Activated naive CD4-positive, alpha-beta T cell treated with anti-CD3 and anti-CD28 coated beads, Interleukin-2, amount 50 U/mL, for 24 hours (primary cell): Measurements from ENCODE around the gene NUP160.
"Not testable (repeated sequence)": the region's sequence is repeated elsewhere in the genome, so short reads cannot be mapped to it uniquely, and the experiment has no call there.

ENCODE experiments used
- H3K27ac Mint-ChIP-seq: one replicate; pipeline ENCODE4 v1.8.0; 2021; ENCODE audit warnings: mild to moderate bottlenecking, mixed read lengths
- H3K27me3 Mint-ChIP-seq: one replicate; pipeline ENCODE4 v1.8.0; 2021; ENCODE audit warnings: mixed read lengths
- H3K36me3 Mint-ChIP-seq: one replicate; pipeline ENCODE4 v1.8.0; 2021; ENCODE audit warnings: mixed read lengths
- H3K4me1 Mint-ChIP-seq: one replicate; pipeline ENCODE4 v1.8.0; 2021; ENCODE audit warnings: mixed read lengths
- H3K4me3 Mint-ChIP-seq: one replicate; pipeline ENCODE4 v1.8.0; 2021; ENCODE audit warnings: mild to moderate bottlenecking, mixed read lengths
- H3K9me3 Mint-ChIP-seq: one replicate; pipeline ENCODE4 v1.8.0; 2021; ENCODE audit warnings: mixed read lengths

The NUP160 gene

DNA sequence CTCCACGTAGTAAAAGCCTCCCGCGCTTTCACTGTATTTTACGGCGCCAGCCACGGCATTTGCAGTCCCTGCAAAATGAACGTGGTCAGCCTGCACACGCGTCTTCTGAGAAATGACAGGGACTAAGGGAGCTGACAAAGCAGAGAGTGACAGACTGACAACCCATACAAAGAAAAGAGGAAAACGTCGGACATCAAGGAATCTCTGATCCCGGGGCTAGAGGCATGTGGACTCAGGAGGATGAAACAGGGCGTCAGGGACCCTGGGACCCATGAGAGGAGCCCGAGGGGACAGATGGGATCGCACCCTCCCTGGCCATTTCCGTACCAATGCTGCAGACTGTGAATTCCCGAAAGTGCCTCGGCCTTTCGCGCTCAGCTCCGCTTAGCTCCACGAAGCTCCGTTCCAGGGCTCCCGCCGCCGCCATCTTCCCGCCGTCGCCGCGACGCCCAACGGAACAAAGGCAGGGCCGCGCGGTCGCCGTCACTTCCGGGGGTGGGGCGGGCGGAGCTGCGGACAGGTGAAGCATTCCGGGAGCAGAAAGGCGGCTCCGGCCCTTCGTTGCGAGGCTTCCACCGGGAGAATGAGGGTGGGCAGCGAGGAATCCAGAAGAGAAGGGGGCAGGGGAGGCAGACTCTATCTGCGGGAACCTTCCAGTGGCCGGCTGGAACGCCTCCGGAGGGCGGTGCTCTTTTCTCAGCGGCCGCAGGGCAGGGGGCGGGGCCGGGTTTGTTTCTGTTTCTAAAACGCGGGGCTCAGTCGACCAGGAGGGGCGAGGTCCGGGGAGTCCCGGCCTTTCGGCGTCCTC, at the start of gene NUP160:
NUP160 (minus strand) TSS at position 459 of the 808 bp plus-strand sequence; CDS start at position 427, 32 bp downstream.
- H3K4me1 Mint-ChIP-seq = peaks cover 51% of the 10 kb centered on the region
- no peaks in the 10 kb centered on the region for H3K27me3 Mint-ChIP-seq
- H3K27ac Mint-ChIP-seq = peak within 1 kb of the TSS; percentile 100
- H3K9me3 Mint-ChIP-seq = no peaks in the 10 kb centered on the region
- peak within 1 kb of the TSS; percentile 99 for H3K4me3 Mint-ChIP-seq
- H3K36me3 Mint-ChIP-seq = peaks cover 7% of the 10 kb centered on the region

DNA sequence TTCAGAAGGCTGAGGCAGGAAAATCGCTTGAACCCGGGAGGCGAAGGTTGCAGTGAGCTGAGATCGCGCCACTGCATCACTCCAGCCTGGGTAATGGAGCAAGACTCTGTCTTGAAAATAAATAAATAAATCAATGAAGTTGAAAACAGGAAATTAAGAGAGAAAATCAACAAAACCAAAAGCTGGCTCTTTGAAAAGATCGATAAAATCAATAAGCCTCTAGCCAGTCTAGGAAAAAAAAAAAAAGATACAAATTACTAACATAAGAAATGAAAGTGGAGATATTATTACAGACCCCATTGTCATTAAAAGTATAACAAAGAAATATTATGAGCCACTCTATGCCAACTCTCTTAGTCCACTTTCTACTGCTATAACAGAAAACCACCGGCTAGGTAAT, 48.0 kb upstream of the NUP160 start:
- Mint-ChIP-seq H3K27ac (no peak overlapping the region), H3K9me3 (no peaks in the 10 kb centered on the region), H3K36me3 (peaks cover 1% of the 10 kb centered on the region), H3K4me1 (peaks cover 12% of the 10 kb centered on the region), H3K27me3 (no peaks in the 10 kb centered on the region), H3K4me3 (no peak overlapping the region)

DNA sequence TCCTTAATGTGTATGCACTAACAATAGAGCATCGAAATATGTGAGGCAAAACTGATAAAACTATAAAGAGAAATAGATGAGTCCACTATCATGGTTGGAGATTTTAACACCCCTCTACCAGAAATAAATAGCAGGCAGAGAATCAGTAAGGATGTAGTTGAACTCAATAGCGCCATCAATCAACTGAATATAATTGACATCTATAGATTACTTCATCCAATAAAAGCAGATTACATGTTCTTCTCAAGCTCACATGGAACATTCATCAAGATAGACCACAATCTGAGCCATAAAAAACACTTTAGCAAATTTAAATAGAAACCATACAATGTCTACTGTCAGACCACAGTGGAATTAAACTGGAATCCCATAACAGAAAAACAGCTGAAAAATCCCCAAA, 46.9 kb upstream of the NUP160 start:
- Mint-ChIP-seq H3K27me3 (no peaks in the 10 kb centered on the region), H3K27ac (no peak overlapping the region), H3K4me3 (no peak overlapping the region), H3K36me3 (peaks cover 1% of the 10 kb centered on the region), H3K4me1 (peaks cover 12% of the 10 kb centered on the region), H3K9me3 (no peaks in the 10 kb centered on the region)

DNA sequence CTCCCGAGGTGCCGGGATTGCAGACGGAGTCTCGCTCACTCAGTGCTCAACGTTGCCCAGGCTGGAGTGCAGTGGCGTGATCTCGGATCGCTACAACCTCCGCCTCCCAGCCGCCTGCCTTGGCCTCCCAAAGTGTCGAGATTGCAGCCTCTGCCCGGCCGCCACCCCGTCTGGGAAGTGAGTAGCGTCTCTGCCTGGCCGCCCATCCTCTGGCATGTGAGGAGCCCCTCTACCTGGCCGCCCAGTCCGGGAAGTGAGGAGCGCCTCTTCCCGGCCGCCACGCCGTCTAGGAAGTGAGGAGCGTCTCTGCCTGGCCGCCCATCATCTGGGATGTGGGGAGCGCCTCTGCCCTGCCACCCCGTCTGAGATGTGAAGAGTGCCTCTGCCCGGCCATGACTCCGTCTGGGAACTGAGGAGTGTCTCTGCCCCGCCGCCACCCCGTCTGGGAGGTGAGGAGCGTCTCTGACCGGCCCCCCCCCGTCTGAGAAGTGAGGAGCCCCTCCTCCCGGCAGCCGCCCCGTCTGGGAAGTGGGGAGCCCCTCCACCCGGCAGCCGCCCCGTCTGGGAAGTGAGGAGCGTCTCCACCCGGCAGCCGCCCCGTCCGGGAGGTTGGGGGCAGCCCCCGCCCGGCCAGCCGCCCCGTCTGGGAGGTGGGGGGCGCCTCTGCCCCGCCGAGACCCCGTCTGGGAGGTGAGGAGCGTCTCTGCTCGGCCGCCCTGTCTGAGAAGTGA, 44.6 kb upstream of the NUP160 start:
- H3K27me3 Mint-ChIP-seq, H3K9me3 Mint-ChIP-seq, H3K4me3 Mint-ChIP-seq, H3K36me3 Mint-ChIP-seq, H3K27ac Mint-ChIP-seq: not testable (repeated sequence)
- peaks cover 26% of the 10 kb centered on the region for H3K4me1 Mint-ChIP-seq

DNA sequence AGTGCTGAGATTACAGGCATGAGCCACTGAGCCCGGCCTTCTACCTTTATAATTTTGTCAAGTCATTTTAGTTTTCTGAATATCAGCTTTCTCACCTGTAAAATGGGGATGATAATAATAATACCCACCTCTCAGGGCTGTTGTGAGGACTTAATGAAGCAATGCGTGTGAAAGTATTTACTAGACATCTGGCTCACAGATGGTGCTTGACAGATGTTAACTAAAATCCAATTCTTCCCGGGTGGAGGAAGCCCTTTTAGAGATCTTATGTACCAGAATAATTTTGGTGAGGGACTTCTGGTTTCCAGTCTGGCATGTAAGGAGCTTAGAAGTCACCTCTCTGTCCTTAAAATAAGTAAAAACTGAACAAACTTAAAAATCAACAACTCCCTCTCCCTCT, 43.7 kb upstream of the NUP160 start:
- H3K36me3 Mint-ChIP-seq = peaks cover 1% of the 10 kb centered on the region
- no peaks in the 10 kb centered on the region for H3K9me3 Mint-ChIP-seq
- H3K27me3 Mint-ChIP-seq = no peaks in the 10 kb centered on the region
- H3K4me1 Mint-ChIP-seq = peaks cover 33% of the 10 kb centered on the region
- no peak overlapping the region for H3K4me3 Mint-ChIP-seq
- no peak overlapping the region for H3K27ac Mint-ChIP-seq

DNA sequence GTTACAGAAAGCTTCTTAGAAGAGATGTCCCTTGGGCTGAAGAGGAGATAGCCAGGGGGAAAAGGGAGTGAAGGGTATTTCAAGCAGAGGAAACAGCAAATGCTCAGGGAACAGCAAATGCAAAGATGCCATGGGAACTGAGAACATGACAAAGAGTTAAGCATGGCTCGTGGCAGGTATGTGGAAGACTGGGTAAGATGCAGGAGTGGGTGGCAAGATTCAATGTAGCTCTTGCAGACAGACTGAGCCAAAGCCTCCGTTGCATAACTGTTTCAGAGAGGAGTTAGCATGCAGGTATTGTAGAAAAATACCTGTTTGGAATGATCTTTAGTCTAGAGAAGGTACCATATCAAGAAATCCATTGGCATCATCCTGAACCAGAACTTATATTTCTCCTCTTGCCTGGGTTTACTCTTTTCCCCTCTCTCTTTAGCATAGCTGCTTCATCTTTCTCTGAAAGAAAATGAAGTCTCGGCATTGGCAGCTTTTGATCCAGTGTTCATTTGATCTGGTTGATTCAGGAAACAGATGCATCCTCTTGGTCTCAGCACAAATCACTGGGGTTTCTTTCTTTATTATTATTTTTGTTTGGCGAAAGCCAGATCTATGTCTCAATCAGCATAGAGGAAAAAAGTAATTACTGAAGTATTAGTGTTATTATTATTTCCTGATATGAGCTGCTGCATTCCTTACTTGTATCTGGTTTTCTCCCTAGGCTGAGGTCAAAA, 41.7 kb upstream of the NUP160 start:
- H3K36me3 Mint-ChIP-seq = peaks cover 1% of the 10 kb centered on the region
- H3K27ac Mint-ChIP-seq = no peak overlapping the region
- no peak overlapping the region for H3K4me3 Mint-ChIP-seq
- no peaks in the 10 kb centered on the region for H3K27me3 Mint-ChIP-seq
- H3K9me3 Mint-ChIP-seq = no peaks in the 10 kb centered on the region
- H3K4me1 Mint-ChIP-seq = peaks cover 48% of the 10 kb centered on the region

DNA sequence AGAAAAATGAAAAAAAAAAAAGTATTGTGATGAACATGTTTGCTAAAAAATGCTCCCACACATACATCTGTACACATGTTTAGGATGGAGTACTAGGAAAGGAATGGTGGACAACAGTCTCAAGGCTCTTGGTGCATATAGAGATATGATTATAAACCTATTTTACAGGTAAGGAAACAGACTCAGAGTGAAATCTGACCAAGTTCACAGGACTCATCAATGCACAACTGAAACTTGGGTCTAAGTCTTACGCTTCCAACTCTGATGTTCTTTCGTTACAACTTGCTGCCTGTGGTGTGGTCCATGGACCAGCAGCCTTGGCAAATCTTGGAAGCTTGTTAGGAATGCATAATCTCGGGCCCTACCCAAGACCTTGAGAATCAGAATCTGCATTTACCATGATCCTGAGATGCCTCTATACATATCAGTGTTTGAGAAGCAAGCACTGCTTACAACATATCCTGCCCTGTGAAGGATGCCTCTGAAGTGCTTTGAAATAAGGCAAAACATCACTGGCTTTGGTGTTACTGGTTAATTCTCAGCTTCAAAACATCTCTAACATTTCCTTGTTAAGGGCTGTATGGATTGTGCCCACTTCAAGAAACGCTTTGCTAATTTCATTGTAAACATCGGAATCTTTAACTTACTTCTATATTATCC, 39.9 kb upstream of the NUP160 start:
- H3K9me3 Mint-ChIP-seq = no peaks in the 10 kb centered on the region
- H3K27ac Mint-ChIP-seq = peak overlapping the region; percentile 35
- no peaks in the 10 kb centered on the region for H3K27me3 Mint-ChIP-seq
- H3K4me1 Mint-ChIP-seq = peaks cover 60% of the 10 kb centered on the region
- no peak overlapping the region for H3K4me3 Mint-ChIP-seq
- H3K36me3 Mint-ChIP-seq = no peaks in the 10 kb centered on the region

DNA sequence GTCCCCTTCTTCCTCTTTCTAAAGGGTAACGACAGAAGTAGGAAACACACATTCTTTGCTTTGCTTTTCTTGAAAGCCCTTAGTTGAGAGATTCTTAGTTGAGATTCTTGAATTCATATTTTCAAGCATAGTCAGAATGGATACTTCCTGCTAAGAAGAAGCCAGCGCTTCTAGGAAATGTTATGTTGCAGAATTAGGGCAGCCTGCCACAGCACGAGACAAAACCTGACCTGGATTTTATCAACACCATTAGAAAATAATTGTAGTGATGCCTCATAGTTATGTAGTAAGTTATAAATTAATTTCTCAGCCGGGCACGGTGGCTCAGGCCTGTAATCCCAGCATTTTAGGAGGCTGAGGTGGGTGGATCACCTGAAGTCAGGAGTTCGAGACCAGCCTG, 37.9 kb upstream of the NUP160 start:
- Mint-ChIP-seq H3K36me3 (no peaks in the 10 kb centered on the region), H3K4me3 (peak overlapping the region; percentile 44), H3K9me3 (no peaks in the 10 kb centered on the region), H3K27ac (peak overlapping the region; percentile 79), H3K27me3 (no peaks in the 10 kb centered on the region), H3K4me1 (peaks cover 64% of the 10 kb centered on the region)

GRCh38 chr11:47882437-47882836, 34.3 kb upstream of the NUP160 start:
- not testable (repeated sequence) for H3K4me3 Mint-ChIP-seq, H3K27ac Mint-ChIP-seq, H3K9me3 Mint-ChIP-seq, H3K36me3 Mint-ChIP-seq, H3K27me3 Mint-ChIP-seq
- peaks cover 40% of the 10 kb centered on the region for H3K4me1 Mint-ChIP-seq

- Mint-ChIP-seq H3K9me3 (peaks cover 6% of the 10 kb centered on the region), H3K4me3 (no peak overlapping the region), H3K4me1 (peaks cover 33% of the 10 kb centered on the region), H3K36me3 (peaks cover 2% of the 10 kb centered on the region), H3K27ac (no peak overlapping the region), H3K27me3 (no peaks in the 10 kb centered on the region)
These were observed 33.0 kb upstream of the NUP160 start for GRCh38 chr11:47881145-47881544.

DNA sequence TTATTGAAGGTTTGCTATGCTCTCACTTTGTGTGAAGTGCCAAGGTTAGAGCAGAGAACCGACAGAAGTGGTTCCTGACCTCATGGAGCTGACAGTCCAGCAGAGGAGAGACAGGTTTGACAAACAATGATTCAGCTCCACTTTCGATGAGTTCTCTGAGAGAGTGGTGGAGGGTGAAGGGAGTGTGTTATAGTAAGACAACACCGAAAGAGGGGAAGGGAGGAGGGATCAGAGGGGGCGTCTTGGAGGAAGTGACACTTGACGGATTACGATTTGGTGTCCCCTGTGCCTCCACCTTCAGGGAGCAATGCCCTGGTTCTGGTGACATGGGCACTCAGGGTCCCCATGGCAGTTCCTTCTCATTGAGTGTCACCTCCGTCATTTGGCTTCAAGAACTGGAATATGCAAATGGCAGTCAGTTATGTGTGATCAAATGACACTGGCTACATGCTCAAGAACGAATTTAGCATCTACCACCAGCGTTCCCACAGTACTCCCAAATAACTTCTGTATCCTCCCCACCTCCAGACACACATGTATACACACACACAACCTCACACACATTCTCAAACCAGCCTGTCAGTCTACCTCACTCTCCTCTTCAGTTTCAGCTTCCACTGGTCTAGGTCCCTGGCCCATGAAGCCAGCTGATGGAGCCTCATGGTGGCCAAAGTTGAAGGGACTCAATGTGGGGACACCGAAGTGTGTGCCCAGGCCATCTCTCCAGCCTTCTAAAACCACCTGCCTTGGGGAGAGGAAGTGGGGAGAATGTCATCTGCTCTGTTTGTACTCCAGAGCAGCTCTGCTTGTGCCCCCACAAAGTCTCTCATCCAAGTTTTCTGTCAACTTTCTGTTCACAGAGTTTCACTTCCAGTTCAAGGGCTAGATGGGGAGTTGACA, 31.4 kb upstream of the NUP160 start:
- no peaks in the 10 kb centered on the region for H3K27me3 Mint-ChIP-seq
- no peak overlapping the region for H3K4me3 Mint-ChIP-seq
- peaks cover 6% of the 10 kb centered on the region for H3K9me3 Mint-ChIP-seq
- peaks cover 17% of the 10 kb centered on the region for H3K4me1 Mint-ChIP-seq
- H3K27ac Mint-ChIP-seq = no peak overlapping the region
- H3K36me3 Mint-ChIP-seq = peaks cover 2% of the 10 kb centered on the region

- not testable (repeated sequence) for H3K36me3 Mint-ChIP-seq, H3K4me1 Mint-ChIP-seq
These were observed 27.7 kb upstream of the NUP160 start for GRCh38 chr11:47875858-47876257.

DNA sequence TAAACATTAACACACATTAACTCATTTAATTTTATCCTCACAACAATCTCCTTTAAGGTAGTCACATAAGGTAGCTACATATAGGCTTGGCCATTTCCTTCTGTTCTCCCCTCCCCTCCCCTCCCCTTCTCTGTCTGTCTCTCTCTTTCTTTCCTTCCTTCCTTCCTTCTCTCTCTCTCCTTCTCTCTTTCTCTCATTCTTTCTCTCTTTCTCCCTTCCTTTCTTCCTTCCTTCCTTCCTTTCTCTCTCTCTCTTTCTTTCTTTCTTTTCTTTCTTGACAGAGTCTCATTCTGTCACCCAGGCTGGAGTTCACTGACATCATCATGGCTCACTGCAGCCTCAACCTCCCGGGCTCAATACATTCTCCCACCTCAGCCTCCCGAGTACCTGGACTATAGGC, 22.3 kb upstream of the NUP160 start:
- H3K4me1 Mint-ChIP-seq = peaks cover 5% of the 10 kb centered on the region
- no peak overlapping the region for H3K27ac Mint-ChIP-seq
- peaks cover 2% of the 10 kb centered on the region for H3K36me3 Mint-ChIP-seq
- H3K4me3 Mint-ChIP-seq = no peak overlapping the region
- no peaks in the 10 kb centered on the region for H3K9me3 Mint-ChIP-seq
- H3K27me3 Mint-ChIP-seq = no peaks in the 10 kb centered on the region

More at GRCh38 chr11:47875858-47876257, 27.7 kb upstream of the NUP160 start:
- not testable (repeated sequence) for H3K27me3 Mint-ChIP-seq, H3K27ac Mint-ChIP-seq, H3K9me3 Mint-ChIP-seq, H3K4me3 Mint-ChIP-seq

DNA sequence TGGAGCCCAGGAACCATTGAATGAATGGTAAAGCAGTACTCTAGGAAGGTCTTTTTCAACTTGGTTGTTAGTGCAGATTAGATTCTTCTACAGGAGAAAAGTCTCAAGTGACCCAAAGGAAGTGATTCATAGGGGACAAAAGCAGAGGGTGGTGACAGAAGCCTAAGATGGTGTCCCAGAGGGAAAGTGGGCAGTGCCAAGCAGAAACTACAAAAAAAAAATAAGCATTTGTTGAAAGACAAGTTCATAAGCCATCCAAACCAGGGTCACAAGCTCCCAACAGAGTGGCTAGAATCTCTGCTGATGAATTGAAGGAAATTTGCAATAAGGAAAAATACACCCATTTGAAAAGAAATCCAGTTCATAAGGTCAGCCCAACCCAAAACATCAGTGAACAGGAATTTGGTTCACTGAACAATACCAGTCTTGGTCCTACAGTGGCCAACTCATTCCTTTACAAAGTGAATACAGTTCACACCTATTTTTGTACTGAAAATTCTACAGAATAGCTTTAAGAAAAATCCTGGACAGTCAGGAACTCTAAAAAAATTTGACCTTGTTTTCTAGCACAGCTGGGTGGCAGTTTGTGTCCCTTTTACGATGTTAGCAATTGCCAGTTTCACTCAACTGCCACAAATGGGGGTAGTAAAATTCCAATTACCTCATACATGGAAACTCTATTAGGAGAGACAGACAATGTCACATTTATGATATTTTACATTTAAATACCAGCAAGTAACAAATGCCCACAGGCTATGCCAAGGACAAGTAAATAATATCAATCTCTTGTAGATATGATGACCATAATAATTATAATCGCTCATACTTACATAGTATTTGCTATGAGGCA, 21.6 kb upstream of the NUP160 start:
- Mint-ChIP-seq H3K27ac (no peak overlapping the region), H3K4me1 (peaks cover 11% of the 10 kb centered on the region), H3K4me3 (no peak overlapping the region), H3K36me3 (peaks cover 2% of the 10 kb centered on the region), H3K9me3 (no peaks in the 10 kb centered on the region), H3K27me3 (no peaks in the 10 kb centered on the region)
